GM04503 (cell line): Measurements from ENCODE around the gene VASN.
A peak's percentile ranks its signal among the peaks of the same experiment; 100 is the strongest.
"Not testable (repeated sequence)": the region's sequence is repeated elsewhere in the genome, so short reads cannot be mapped to it uniquely, and the experiment has no call there.

Source experiments
- DNase-seq: peaks from one replicate; pipeline ENCODE4 v3.0.0-alpha.2; 2012; ENCODE audit warnings: low read depth

VASN gene

DNA sequence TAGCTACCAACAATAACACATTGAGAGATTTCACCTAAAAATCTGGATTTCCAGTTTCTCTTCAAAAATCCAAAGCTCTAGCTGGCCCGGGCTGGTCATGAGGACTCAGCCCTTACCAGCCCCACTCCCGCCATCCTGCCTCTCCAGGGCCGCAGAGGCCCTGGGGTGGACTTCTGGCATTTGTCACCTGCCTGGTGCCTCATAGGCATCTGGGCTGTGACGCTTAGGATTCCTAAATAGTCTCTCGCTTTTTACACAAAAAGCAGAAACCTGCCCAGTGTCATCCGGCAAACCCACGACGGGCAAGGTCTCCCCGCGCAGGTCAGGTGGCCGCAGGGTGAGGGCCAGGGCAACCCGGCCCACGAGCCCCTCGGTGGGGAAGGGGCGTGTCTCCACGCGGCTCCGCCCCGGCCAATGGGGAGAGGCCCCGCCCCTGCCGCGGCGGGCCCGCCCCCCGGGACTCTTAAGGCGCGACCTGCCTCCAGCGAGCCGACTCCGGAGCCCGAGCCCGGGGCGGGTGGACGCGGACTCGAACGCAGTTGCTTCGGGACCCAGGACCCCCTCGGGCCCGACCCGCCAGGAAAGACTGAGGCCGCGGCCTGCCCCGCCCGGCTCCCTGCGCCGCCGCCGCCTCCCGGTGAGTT, at the start of gene VASN:
Gene VASN (plus strand): TSS at position 492 of the 644 bp plus-strand sequence. CDS start 9,030 bp downstream, outside the sequence.
- no peak for DNase-seq

DNA sequence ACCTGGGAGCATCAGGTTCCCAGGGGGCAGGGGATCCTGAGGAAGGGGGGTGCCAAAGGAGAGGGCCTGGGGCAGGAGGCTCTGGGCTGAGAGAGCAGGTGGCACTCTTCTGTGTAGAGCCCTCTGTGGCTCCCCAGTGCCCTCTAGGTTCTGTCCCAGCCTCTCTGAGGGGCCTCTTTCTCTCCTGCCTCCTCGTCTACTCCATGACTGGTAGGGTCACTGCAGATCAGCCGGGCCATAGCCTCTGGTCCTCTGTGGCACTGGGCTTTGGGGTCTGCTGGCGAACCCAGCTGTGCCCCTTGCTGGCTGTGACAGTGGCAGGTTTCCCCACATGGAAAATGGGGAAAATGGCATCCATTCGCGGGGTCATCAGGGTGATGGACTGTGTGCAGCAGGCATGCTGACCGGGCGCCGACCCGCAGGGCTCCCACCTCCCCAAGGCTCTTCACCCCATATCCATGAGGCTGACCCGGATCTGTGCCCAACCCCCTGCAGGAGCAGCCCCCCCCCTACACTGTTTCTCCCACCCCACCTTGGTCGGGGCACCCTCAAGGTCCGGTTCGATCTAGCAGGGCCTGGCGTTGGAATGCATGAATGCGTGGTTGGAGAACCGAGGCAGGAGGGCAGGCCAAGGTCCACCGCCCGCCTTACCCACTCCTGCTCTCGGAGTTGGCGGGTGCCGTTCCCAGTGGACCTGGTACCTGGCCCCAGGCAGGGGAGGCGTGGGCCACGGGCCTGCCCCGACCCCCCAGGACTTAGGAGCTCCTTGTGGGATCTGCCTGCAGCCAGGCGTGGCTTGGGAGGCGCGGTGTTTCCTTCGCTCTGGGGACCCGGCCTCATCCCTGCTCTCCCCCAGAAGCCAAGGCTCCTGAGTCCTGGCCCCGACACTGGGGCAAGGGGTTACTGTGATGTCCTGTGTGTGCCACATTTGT, 49.3 kb upstream of the VASN start:
- DNase-seq = no peak

DNA sequence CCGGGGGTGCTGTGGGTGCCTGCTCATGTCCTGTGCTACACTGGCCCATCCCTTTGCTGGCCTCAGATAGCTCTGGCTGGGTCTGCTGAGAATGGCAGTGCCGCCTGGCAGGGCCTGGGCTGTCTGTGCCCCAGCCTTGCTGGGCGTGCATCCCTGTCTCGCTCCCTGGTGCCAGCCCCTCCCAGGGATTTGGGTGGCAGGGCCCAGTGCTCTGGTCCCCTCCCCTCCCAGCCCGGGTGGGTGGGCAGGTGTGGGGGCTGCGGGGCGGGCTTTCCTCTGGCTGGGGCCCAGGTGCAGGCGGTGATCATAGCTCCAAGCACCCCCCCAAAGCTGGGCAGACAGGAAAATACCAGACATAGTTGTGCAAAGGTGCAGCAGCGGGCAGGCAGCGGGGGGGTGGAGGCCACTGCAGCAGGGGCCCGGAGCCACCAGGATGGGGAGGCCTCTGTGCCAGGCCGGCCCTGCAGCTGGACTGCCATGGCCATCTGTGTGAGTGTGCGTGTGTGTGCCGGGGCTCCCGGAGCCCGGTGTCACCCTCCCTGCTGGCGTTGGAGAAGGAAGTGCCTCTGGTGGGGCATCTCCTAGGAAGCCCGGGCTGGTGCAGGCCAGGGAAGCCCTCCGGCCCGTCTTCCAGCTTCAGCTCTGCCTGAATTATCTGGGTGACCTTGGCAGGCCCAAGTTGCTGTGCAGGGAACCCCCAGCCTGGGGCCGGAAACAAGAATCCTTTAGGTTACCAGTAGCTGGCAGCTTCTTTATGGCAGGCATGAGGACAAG, 48.4 kb upstream of the VASN start:
- DNase-seq = no peak

DNA sequence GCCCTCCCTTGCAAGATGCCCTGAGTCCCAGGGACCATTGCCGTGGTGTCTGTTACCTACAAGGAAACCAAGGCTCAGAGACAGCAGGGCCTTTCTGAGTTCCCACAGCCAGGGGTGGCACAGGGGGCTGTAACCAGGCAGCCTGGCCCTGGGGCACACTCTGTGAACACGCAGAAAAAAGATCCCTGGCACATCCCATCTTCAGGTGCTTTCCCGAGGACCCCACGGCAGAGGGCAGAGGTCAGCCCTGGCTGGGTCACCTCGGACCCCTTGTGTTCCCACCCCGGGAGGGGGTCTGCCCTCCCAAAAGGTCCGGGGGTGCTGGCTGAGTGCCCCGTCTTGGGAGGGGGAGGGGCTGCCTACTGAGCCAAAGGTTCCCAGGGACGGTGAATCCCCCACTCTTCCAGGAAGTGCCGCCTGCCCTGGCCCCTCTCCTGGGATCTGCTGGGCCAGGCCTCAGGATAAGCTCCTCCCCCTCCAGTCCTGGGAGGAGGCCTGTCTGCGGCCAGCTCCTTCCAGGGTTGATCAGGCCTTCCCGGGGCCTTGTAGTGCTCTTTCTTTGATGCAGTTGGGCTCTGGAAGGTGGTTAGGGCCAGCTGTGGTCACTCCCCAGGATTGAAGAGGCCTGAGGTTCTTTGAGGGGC, 47.7 kb upstream of the VASN start:
- DNase-seq = no peak

DNA sequence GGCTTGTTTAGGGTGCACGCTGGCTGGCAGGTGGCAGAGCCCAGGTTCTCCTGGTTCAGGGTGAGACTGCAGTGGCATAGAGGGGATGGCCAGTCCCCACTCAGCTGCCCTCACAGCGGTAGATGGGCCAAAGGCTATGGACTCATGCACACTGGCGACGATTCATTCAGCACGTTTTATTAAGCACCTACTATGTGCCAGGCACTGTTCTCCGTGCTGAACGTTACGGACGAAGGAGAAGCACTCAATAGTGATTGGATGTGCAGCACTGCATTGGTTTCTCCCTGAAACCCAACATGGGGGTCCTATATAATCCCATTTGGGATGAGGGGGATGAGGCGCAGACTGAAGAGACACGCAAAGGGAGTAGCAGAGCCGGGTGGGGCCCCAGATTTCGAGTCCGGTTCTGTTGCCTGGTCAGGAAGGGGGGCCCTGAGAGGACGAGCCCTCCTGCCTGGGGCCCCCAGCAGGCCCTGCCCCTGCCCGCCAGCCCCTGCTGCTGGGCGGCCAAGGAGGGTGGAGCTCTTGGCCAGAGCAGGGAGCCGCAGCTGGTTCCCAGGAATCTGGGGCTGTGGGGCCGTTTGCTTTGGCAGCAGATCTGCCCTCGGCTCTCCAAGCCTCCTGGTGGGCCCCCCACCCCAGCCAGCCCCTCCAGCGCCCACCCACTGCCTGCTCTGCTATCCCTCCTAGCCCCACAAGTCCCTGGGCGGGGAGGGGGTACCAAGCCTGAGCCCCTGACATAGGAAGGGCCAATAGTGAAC, 47.0 kb upstream of the VASN start:
- DNase-seq = no peak

DNA sequence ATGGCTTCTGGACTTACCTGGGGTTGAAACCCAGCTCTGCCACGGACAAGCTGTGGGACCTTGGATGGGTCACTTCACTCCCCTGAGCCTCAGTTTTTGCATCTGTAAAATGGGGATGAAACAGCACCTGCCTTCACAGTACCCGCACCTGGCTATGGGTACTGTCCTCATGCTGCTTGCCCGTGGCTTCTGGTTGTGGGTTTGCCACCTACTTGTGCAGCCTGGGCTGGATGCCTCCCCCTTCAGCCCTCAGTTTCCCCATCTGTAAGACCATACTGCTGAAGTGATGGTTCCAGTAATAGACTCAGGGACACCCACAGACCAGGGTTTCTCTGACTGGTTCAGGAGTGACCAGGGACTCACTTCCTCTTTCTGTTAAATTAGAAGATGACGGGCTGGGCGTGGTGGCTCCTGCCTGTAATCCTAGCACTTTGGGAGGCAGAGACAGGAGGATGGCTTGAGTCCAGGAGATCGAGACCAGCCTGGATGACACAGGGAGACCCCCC, 46.3 kb upstream of the VASN start:
- no peak for DNase-seq

DNA sequence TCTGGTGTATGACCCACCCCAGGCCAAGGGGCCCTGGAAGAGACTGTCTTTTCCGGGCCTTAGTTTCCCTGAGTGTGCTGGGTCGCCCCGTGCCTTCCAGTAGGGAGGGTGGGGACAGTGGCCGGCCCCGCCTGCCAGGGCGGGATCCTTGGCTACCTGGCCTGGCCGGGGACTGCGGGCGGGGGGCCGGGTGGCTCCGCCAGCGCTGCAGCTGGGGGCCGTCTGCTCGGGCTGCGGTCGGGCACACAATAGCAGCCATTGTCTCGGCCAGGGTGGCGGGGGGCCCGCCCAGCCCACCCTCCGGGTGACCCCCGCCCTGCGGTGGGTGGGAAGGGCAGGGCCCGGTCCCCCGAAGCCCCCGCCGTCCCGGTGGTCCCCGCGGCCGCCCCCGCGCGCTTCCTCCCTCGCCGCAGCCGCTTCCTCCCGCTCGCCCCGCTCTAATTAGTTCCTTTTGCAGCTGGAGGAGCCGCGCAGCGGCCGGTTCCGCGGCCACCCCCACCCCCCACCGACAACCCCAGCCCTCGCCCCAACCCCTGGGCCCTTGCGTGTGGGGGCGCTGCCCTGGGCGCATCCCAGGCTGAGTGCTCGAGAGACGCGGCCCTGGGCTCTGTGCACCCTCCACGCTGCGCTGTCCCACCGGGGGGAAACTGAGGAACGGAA, 44.1 kb upstream of the VASN start:
- no peak for DNase-seq

DNA sequence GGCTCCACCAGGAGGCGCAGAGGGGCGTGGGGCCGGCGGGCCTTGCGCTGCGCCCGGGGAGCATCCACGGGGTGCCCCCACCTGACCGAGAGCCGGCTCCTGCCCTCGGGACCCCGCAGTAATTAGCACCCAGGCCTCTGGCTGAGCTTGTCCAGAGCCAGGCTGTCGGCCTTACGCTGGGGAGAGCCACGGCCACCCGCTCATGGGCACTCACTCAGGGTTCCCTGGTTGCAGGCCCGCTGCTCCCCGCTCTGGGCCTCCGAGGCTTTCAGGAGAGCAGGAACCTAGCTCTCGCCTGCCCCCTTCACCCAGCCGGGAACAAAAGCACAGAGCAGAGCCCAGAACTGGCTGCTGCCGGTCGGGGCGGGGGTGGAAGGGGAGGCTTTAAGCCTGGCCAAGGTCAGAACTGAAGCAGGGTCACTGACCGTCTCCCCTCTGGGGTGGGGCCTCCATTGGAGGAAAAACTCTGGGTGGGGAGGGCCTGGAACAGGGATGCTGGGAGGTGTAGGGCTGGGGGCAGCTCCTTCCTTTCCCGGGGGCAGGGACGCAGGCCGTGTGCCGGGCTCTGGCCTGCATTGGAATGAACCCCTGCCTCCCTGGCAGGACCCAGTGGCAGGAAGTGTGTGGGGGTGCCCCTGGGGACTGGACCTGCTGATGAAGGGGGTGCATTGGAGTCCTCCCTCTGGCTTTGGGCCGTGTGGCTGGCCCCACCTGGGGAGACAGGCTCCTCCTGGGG, 43.4 kb upstream of the VASN start:
- DNase-seq = peak; percentile 25

DNA sequence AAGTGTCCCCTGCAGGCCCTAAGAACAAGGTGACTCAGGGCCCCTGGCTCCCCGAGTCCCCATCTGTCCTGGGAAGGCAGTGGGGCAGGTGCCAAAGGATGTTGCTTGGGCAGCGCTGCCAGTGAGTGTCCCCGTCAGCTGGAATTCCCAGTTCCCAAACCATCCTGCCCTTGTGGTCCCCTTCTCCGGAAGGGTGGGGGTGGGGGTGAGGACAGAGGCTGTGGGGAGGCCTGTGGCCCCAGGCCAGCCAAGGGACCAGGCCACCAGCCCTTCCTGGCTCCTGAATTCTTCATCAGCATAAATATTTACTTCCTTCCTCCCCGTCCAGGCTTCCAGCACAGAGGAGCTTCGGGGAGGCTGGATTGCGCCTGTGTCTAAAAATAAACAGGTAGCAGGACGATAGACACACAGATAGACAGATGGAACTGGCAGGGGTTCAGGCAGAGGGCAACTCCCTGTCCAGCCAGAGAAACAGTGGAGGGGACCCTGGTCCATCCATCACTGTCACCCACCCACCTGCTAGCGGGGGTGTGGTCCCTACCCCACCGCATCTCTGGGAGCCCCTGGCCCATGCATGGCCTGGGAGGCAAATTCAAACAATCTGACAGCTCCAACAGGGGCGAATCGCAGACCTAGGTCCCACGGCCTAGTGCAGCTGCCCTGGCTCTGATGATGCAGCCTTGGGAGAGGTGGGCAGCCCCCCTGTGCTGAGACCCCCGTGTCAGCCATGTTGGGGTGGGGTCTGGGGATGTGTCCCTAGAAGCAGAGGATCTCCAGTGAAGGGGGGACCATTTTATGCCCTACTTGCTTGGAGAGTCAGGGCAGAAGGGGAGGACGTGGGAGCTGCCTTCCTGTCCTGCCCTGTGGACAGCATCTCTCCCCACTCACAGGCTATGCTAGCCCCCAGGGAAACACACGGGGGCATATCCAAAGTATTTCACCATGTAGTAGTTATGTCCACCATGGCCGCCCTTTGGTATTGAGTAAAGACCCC, 42.6 kb upstream of the VASN start:
- DNase-seq = no peak

DNA sequence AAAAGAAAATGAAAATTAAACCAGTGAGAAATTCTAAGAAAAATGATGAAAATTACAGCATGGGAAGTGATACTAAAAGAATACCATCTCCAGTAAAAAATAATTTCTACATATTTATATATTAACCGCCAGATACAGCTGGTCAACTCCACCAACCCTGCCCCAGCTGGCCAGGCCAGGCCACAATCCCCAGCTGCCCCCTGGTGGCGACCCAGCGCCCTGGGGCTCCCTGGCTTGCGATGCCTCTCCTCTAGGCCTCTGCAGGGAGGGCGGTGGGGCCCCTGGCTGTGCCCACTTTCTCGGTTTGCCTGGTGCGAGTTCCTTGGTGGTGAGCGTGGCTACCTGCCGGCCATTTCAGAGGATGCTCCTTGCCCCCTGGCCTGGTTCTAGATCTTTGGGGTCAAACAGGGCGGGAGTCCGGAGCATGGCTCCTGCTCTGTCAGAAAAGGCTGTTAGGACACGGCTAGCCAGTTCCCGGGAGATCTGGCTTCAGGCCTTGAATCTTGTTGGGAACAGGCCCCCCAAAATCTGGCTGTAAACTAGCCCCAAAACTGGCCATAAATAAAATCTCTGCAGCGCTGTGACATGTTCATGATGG, 41.3 kb upstream of the VASN start:
- DNase-seq = no peak

DNA sequence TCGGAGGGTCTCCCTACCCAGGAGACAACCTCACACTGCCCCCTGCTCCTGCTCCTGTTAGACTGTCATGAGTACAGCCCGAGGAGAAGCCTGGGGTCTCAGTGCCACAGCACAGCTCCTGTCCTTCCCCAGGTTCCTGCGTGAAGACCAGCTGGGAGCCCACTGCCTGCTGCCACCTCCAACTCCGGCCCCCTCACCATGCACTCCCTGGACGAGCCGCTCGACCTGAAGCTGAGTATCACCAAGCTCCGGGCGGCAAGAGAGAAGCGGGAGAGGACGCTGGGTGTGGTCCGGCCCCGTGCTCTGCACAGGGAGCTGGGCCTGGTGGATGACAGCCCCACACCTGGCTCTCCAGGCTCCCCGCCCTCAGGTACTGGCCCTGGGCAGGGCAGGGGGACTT, 39.6 kb upstream of the VASN start:
- no peak for DNase-seq

DNA sequence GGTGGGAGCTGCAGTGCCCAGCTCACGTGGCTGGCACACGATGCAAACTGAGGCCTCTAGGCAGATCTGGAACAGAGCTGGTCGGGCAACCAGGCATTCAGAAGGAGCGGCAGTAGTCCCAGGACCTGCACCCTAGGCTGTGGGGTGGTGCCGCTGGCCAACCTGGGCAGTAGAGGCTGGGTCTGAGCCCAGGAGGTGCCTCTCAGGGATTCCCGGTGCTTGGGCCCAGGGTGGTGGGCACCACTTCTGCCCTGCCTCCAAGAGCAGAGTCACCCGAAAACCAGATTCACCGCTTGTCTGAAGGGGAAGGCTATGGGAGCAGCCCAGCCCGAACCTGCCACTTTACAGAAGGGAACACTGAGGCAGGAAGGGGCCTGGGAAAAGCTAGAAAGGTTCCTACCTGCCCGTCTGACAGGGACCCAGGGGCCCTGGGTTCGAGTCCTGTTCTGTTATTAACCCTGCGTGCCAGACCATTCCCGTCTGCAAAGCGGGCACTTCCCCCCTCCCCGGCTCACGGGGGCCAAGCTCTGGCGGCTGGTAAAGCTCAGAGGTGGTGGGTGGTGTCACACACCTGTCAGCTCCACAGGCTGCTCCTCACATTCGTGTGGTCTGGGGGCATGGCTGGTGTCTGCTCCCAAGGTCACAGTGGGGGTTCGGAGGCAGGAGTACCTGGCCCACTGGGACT, 38.9 kb upstream of the VASN start:
- no peak for DNase-seq

DNA sequence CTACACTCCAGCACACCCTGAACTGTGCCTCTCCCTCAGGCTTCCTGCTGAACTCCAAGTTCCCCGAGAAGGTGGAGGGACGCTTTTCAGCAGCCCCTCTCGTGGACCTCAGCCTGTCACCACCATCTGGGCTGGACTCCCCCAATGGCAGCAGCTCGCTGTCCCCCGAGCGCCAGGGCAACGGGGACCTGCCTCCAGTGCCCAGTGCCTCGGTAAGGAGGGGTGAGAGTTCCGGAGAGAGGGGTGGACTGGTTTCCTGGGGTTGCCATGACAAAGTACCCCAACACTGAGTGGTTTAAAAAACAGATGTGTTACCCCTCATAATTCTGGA, 38.4 kb upstream of the VASN start:
- DNase-seq = no peak

DNA sequence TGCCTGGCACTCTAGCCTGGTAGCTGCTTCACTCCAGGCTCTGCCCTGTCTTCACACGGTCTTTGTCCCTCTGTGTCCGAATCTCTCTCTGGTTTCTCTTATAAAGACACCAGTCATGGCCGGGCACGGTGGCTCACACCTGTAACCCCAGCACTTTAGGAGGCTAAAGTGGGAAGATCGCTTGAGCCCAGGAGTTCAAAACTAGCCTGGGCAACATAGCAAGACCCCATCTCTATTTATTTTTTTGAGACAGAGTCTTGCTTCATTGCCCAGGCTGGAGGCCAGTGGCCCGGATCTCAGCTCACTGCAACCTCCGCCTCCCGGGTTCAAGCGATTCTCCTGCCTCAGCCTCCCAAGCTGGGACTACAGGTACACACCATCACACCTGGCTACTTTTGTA, 37.9 kb upstream of the VASN start:
- not testable (repeated sequence) for DNase-seq

DNA sequence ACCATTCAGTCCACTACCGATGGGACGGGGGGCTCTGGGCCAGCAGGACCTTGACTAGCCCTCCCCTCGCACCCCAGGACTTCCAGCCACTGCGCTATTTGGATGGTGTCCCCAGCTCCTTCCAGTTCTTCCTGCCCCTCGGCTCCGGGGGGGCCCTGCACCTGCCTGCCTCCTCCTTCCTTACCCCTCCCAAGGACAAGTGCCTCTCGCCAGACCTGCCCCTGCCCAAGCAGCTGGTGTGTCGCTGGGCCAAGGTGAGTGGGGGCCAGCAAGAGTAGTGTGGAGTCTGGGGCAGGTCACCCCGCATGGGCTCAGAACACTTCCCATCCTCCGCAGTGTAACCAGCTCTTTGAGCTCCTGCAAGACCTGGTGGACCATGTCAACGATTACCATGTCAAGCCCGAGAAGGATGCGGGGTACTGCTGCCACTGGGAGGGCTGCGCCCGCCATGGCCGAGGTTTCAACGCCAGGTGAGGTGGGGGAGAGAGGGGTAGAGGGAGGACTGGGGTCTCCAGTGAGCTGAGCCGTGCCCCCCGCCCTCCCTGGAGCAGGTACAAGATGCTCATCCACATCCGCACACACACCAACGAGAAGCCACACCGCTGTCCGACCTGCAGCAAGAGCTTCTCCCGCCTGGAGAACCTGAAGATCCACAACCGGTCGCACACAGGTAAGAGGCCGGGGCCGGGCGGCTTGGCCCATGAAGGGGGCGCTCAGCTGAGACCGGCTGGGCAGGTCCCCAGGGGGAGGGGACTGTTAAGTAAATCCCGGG, 36.7 kb upstream of the VASN start:
- no peak for DNase-seq

DNA sequence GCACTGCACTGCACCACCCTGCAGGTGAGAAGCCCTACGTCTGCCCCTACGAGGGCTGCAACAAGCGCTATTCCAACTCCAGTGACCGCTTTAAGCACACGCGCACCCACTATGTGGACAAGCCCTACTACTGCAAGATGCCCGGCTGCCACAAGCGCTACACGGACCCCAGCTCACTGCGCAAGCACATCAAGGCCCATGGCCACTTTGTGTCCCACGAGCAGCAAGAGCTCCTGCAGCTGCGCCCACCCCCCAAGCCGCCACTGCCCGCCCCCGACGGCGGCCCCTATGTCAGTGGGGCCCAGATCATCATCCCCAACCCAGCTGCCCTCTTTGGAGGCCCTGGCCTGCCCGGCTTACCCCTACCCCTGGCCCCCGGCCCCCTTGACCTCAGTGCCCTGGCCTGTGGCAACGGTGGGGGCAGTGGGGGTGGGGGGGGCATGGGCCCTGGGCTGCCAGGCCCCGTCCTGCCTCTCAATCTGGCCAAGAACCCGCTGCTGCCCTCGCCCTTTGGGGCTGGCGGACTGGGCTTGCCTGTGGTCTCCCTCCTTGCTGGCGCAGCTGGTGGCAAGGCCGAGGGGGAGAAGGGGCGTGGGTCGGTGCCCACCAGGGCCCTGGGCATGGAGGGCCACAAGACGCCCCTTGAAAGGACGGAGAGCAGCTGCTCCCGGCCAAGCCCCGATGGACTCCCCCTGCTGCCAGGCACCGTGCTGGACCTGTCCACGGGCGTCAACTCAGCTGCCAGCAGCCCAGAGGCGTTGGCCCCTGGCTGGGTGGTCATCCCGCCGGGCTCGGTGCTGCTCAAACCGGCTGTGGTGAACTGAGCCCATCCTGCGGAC, 34.7 kb upstream of the VASN start:
- no peak for DNase-seq
